ENCODE measurements around the gene RFFL.
"Not testable (repeated sequence)": the region's sequence is repeated elsewhere in the genome, so short reads cannot be mapped to it uniquely, and the experiment has no call there.

The RFFL gene

GRCh38 chr17:35006961-35007360, 56.5 kb downstream of the RFFL start:
- no peak for DNase-seq (ENCODE audit: low read depth in 2 of 2)

GRCh38 chr17:35006345-35006744, 57.2 kb downstream of the RFFL start:
- no peak for DNase-seq (ENCODE audit: low read depth in 2 of 2)

DNA sequence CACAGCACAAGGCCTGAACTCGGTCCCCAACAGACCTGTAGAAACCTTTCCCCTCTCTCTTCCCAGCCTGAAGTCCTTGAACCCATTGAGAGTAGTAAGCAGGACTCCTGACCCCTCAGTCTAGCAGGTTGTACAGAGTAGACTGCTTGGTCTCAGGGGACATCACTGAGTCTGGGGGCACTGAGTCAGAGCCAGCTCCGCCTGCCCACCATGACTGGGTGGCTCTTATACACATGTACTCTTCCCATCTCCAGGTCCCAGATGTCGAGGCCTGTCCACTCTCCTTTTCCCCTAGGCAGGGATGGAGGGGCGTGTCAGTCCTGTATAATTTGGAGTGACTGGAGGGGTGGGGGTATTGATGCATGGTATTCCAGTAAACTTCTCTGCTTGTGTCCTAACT, 59.7 kb downstream of the RFFL start:
- no peak for DNase-seq (ENCODE audit: low read depth in 2 of 2)

DNA sequence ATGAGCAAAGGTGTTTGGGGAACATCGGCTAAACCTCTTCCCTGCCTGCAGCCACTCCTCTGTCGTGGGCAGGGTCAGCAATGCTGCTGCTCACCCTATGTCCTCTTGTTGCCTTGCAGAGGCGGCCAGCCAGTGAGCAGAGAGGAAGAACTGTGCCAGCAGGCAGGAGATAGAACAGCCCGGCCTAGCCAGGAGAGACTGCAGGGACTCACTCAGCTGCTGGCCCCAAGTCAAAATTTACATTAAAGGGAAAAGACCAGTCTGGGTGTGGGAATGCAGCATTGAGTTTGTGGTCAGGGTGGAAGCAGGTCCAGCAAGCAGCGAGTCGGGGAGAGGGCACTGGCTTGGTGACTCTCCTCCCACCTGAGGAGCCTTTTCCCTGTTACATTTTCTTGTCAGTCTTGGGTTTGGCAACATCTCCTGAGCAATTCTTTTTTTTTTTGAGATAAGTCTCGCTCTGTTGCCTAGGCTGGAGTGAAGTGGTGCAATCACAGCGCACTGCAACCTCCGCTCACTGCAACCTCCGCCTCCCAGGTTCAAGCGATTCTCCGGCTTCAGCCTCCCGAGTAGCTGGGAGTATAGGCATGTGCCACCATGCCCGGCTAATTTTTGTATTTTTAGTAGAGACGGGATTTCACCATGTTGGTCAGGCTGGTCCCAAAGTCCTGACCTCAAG, 60.5 kb downstream of the RFFL start:
- DNase-seq (ENCODE audit: low read depth in 2 of 2), result no peak

DNA sequence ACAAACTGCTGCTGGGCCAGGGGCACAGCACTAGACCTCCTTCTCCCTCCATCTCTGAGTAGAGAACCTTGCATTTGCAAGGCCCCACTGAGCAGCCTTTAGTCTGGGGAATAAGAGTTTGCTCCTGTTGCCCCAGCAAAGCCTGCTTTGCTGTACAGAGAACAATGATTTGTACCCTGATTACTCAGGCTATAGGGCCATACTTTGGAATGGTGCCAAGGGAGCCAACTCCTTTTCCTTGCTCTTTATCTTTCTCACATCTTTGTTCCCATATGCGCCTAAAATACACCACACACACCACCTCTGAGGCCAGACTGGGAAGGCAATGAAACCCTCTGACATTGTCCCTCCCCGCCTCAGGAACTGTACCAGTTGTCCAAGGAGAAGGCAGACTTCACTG, 62.0 kb downstream of the RFFL start:
- no peak for DNase-seq (ENCODE audit: low read depth in 2 of 2)

GRCh38 chr17:35000965-35001364, 62.5 kb downstream of the RFFL start:
- DNase-seq (ENCODE audit: low read depth in 2 of 2), result not testable (repeated sequence)

DNA sequence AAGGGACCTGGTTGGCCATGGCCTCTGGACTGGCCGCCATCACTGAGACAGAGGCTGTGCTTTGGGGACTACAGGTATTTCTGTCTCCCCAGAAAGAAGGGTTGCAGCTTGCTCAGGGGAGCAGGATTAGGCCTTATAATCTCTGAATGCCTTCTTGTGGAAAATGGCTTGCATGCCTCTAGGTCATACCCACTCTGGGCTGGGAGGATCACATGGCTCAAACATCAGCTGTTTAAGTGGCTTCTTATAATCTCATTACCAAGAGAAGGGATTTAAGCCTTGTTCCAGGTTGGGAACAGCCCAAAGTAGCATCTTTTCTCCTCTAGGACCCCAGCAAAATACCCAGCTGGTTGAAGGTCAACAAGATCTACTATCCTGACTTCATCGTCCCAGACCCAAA, 64.1 kb downstream of the RFFL start:
- no peak for DNase-seq (ENCODE audit: low read depth in 2 of 2)

DNA sequence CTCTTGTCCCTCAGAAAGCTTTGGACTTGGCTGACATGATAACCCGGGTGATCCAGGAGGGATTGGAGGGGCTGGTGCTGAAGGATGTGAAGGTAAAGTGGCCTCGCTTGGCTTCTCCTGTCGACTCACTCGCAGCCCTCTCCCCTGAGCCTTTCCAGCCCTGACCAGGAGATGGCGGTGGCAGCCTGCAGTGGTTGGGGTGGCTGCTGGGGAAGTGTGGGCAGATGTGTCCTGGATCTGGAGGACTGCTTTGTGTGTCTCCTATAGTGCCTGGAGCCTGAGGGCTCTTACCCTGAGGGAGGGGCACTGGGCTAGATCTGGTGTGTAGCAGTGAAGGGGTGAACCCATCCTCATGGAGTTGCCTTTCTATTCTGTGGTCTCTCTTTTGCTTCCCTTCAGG, 65.3 kb downstream of the RFFL start:
- DNase-seq (ENCODE audit: low read depth in 2 of 2), result peak; percentile 58 to 68

GRCh38 chr17:34997355-34997862, 66.1 kb downstream of the RFFL start:
- DNase-seq (ENCODE audit: low read depth in 2 of 2), result no peak

GRCh38 chr17:34996422-34997285, 66.9 kb downstream of the RFFL start:
- no peak for DNase-seq (ENCODE audit: low read depth in 2 of 2)

DNA sequence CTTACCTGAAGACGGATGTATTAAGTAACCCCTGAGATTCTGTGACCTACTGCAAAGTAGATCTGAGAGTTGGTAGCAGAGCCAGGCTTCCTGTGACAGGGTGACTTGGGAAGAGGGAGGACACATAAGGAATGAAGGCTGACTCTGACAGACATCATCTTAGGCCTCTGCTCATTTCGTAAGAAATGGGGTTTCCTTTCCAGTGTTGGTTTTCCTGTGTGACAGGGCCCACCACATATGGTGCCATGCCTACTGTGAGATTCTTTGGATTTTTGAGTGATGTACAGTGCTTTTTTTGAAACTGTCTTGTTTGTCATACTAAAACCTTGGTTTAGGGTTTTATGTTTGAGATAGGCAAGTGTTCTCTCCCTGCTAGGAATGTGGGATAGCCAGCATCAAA, 70.5 kb downstream of the RFFL start:
- no peak for DNase-seq (ENCODE audit: low read depth in 2 of 2)

DNA sequence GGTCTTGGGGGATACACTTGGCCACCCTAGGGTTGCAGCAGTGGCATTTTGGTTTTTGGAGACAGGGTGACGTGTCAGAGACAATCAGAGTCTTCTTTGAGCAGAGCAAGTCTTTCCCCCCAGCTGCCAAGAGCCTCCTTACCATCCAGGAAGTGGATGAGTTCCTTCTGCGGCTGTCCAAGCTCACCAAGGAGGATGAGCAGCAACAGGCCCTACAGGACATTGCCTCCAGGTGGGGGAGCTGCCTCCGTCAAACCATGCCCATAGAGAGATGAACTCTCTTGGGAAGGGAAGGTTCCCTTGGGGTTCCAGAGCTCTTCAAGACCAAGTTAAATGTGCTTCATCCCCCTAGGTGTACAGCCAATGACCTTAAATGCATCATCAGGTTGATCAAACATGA, 71.9 kb downstream of the RFFL start:
- DNase-seq (ENCODE audit: low read depth in 2 of 2), result no peak

DNA sequence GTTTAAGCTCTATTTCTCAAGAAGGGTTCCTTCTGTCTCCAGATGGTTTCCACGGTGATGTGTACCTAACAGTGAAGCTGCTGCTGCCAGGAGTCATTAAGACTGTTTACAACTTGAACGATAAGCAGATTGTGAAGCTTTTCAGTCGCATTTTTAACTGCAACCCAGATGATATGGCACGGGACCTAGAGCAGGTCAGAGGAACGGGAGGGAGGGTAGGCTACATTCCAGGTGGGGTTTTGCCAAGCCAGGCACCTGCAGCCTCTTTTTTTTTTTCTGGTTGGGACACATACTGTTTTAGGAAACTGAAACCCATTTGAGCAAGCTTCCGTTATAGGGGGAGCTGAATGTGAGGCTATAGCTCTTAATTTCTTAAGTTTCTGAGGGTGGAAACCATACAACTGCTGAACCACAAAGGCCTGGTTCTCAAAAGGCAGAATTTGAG, 72.6 kb downstream of the RFFL start:
- no peak for DNase-seq (ENCODE audit: low read depth in 2 of 2)

- DNase-seq (ENCODE audit: low read depth in 2 of 2), result no peak
Measured at GRCh38 chr17:34989473-34989872, 74.0 kb downstream of the RFFL start.

- DNase-seq (ENCODE audit: low read depth in 2 of 2), result no peak
Measured at GRCh38 chr17:34988644-34989043, 74.9 kb downstream of the RFFL start.

GRCh38 chr17:34987232-34987631, 76.3 kb downstream of the RFFL start:
- no peak for DNase-seq (ENCODE audit: low read depth in 2 of 2)

DNA sequence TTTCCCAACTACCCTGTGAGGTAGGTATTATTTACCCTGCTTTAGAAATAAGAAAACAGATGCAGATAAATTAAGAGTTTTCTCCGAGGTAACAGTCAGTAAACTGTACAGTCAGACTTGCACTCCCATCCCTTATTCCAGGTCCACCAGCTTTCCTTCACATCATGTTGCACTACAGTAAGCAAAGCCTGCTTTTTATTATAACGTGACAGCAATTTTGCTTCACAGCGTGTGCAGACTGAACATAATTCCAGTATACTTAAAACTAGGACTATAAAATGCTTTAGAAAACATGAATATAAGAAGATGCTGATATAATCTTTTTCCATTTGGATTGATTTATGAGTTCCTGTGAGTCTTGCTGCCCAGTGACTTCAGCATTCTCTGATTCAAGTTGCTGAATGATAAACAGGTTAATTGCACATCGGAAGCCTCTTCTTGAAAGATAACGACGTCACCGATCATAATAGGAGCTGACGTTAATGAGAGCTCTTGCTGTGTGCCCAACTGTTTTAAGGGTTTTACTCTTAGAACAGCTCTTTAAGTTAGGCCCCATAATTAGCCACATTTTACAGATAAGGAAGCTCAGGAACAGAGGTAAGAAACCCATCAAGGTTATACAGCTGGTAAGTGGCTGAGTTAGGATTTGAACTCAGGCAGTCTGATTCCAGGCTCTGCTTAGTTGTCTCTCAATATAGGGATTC, 81.8 kb downstream of the RFFL start:
- DNase-seq (ENCODE audit: low read depth in 2 of 2), result no peak

- peak; percentile 57 to 84 for DNase-seq (ENCODE audit: low read depth in 2 of 2)
Measured at GRCh38 chr17:34980681-34981537, 82.6 kb downstream of the RFFL start.

- DNase-seq (ENCODE audit: low read depth in 2 of 2), result peak; percentile 91 to 94
Measured at GRCh38 chr17:34980353-34980680, 83.2 kb downstream of the RFFL start, which contains the start of gene LIG3. TSS of gene LIG3 (plus strand) at chr17:34980512. CDS start at chr17:34983006, 2,494 bp downstream.

- DNase-seq (ENCODE audit: low read depth in 2 of 2), result no peak
Measured at GRCh38 chr17:34979650-34980352, 83.7 kb downstream of the RFFL start.

DNA sequence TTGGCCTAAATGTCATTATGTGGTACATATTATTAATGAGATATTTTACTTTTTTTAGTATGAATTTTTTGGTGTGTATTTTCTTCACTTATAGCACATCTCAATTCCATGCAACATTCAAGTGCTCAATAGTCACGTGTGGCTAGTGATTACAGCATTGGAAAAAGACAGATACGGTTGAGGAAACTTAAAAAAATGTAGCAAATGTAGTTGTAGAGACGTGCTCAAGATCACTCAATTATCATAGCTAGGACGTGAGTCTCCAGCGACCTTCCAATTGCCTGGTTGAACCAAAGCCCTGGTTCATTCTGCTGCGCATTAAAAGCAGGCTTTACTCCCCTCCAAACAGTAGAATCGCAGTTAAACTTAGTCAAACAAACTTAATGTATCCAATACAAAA, 84.4 kb downstream of the RFFL start:
- DNase-seq (ENCODE audit: low read depth in 2 of 2), result no peak

All from stimulated activated CD8-positive, alpha-beta memory T cell treated with anti-CD3 and anti-CD28 coated beads, Interleukin-7, amount 100 ng/mL, for 4 hours (primary cell).